OCI-LY3 (cell line): ENCODE data around the gene RPS6KA5.

Experiments
- H2AFZ ChIP-seq: fragments of 200-600, 300-600 bp; shearing (Covaris generic); 2 replicates; pipeline ENCODE4 v1.6.0; 2014; ENCODE audit warnings: antibody characterized with exemption, low read depth, low read length
- H3K27ac ChIP-seq: fragments of 200-600, 300-600 bp; sonication (generic); 2 replicates; pipeline ENCODE4 v1.5.1; 2014; ENCODE audit warnings: mild to moderate bottlenecking, low read length, moderate library complexity, mixed read lengths
- H3K27me3 ChIP-seq: fragments of 200-600, 300-600 bp; sonication (generic); 2 replicates; pipeline ENCODE4 v1.6.1; 2014; ENCODE audit warnings: low read depth, low read length, mixed read lengths
- H3K36me3 ChIP-seq: fragments of 200-600, 300-600 bp; sonication (generic); replicated peaks from 2 replicates; pipeline ENCODE3; 2014; ENCODE audit warnings: low read depth, low read length, mixed read lengths
- H3K4me1 ChIP-seq: fragments of 300-600, 200-600 bp; sonication (generic); 2 replicates; pipeline ENCODE4 v1.6.1; 2014; ENCODE audit warnings: low read length, mixed read lengths
- H3K4me2 ChIP-seq: fragments of 200-600, 300-600 bp; sonication (generic); 2 replicates; pipeline ENCODE4 v1.6.1; 2014; ENCODE audit warnings: low read length, mixed read lengths
- H3K4me3 ChIP-seq: fragments of 300-600, 200-600 bp; sonication (generic); 2 replicates; pipeline ENCODE4 v1.5.1; 2014; ENCODE audit warnings: antibody characterized with exemption, mild to moderate bottlenecking, low read length, moderate library complexity
- H3K79me2 ChIP-seq: fragments of 300-600, 200-600 bp; shearing (Covaris generic); 2 replicates; pipeline ENCODE4 v1.6.1; 2014; ENCODE audit warnings: mild to moderate bottlenecking, low read length, mixed read lengths
- H3K9ac ChIP-seq: fragments of 300-600, 200-600 bp; shearing (Covaris generic); 2 replicates; pipeline ENCODE4 v1.6.0; 2014; ENCODE audit warnings: mild to moderate bottlenecking, low read length, moderate library complexity
- H3K9me3 ChIP-seq: fragments of 200-600, 300-600 bp; shearing (Covaris generic); 2 replicates; pipeline ENCODE4 v1.6.1; 2014; ENCODE audit warnings: low read length, mixed read lengths; ENCODE audit not compliant: insufficient read depth
- H4K20me1 ChIP-seq: fragments of 200-600, 300-600 bp; sonication (generic); 2 replicates; pipeline ENCODE4 v1.6.1; 2016; ENCODE audit warnings: low read length, mixed read lengths; ENCODE audit not compliant: insufficient read depth
- CTCF ChIP-seq: fragments of 200-600, 300-600 bp; sonication (generic); IDR thresholded peaks from 2 replicates; pipeline ENCODE4 v1.5.1; 2014; ENCODE audit warnings: antibody characterized with exemption, low read length, low read depth
- EZH2phosphoT487 ChIP-seq: fragments of 200-600 bp; shearing (Covaris generic); IDR thresholded peaks from 2 replicates; pipeline ENCODE4 v1.6.1; 2018; ENCODE audit warnings: antibody characterized with exemption, mixed run types, low read depth

RPS6KA5 gene

GRCh38 chr14:90811641-90812040, 248.8 kb downstream of the RPS6KA5 start:
- Histone ChIP-seq H3K27me3 (no peaks in the 10 kb centered on the region), H3K9me3 (no peaks in the 10 kb centered on the region), H2AFZ (no peak overlapping the region), H3K9ac (no peak overlapping the region), H3K36me3 (no peaks in the 10 kb centered on the region), H3K4me1 (peaks cover 10% of the 10 kb centered on the region), H3K4me2 (no peak overlapping the region), H4K20me1 (no peaks in the 10 kb centered on the region), H3K4me3 (no peak overlapping the region), H3K27ac (no peak overlapping the region), H3K79me2 (peaks cover 7% of the 10 kb centered on the region)
- no peak for TF ChIP-seq EZH2phosphoT487
- no peak for TF ChIP-seq CTCF

DNA sequence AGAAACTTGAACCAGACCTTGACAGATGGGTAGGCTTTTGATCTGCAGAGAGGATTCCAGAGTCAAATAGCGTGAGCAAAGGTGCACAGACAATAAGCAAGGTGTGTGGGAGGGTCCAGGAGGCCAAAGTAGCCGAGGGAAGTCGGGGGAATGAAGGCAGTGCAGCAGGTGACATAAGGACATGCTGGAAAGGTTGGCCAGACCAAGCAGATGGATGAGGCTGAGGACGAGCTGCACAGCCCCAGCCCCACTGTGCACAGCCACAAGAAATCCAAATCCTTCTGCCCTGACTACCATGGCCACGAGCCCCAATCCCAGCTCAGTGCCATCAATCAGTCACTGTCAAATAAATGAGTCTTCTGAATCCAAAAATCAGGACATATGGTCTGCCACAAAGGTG, 249.6 kb downstream of the RPS6KA5 start:
- no peak overlapping the region for H3K4me3 ChIP-seq
- H3K36me3 ChIP-seq, result no peaks in the 10 kb centered on the region
- H4K20me1 ChIP-seq, result no peaks in the 10 kb centered on the region
- H3K4me1 ChIP-seq, result peaks cover 9% of the 10 kb centered on the region
- no peak overlapping the region for H3K9ac ChIP-seq
- no peak overlapping the region for H2AFZ ChIP-seq
- H3K79me2 ChIP-seq, result peaks cover 7% of the 10 kb centered on the region
- H3K4me2 ChIP-seq, result no peak overlapping the region
- no peak overlapping the region for H3K27ac ChIP-seq
- no peak for TF ChIP-seq EZH2phosphoT487
- no peaks in the 10 kb centered on the region for H3K27me3 ChIP-seq
- H3K9me3 ChIP-seq, result no peaks in the 10 kb centered on the region

- no peak overlapping the region for H3K4me3 ChIP-seq
- H3K9me3 ChIP-seq, result no peaks in the 10 kb centered on the region
- no peak for TF ChIP-seq EZH2phosphoT487
- no peak for TF ChIP-seq CTCF
- no peaks in the 10 kb centered on the region for H4K20me1 ChIP-seq
- H3K4me1 ChIP-seq, result peaks cover 5% of the 10 kb centered on the region; the same call in 1 of the 2 replicates
- H2AFZ ChIP-seq, result no peak overlapping the region
- H3K36me3 ChIP-seq, result no peaks in the 10 kb centered on the region
- H3K9ac ChIP-seq, result no peak overlapping the region
- no peaks in the 10 kb centered on the region; the same call in 1 of the 2 replicates for H3K79me2 ChIP-seq
- no peak overlapping the region for H3K27ac ChIP-seq
- no peaks in the 10 kb centered on the region for H3K27me3 ChIP-seq
- H3K4me2 ChIP-seq, result no peak overlapping the region
Measured at GRCh38 chr14:90809530-90810312, 250.7 kb downstream of the RPS6KA5 start.

GRCh38 chr14:90808759-90809529, 251.5 kb downstream of the RPS6KA5 start:
- no peaks in the 10 kb centered on the region for H3K9me3 ChIP-seq
- H3K27me3 ChIP-seq, result no peaks in the 10 kb centered on the region
- H3K4me3 ChIP-seq, result no peak overlapping the region
- peaks cover 5% of the 10 kb centered on the region; the same call in 1 of the 2 replicates for H3K4me1 ChIP-seq
- no peak overlapping the region for H3K4me2 ChIP-seq
- no peak overlapping the region for H2AFZ ChIP-seq
- TF ChIP-seq CTCF (no peak), EZH2phosphoT487 (no peak)
- H3K36me3 ChIP-seq, result no peaks in the 10 kb centered on the region
- H3K79me2 ChIP-seq, result no peaks in the 10 kb centered on the region
- H3K9ac ChIP-seq, result no peak overlapping the region
- H4K20me1 ChIP-seq, result no peaks in the 10 kb centered on the region
- H3K27ac ChIP-seq, result no peak overlapping the region
